ENCODE data around the gene CAPN6.

- TF ChIP-seq SP1 (IDR thresholded peaks at IDR 0.05) = no peak
- TF ChIP-seq, protein P1, sequence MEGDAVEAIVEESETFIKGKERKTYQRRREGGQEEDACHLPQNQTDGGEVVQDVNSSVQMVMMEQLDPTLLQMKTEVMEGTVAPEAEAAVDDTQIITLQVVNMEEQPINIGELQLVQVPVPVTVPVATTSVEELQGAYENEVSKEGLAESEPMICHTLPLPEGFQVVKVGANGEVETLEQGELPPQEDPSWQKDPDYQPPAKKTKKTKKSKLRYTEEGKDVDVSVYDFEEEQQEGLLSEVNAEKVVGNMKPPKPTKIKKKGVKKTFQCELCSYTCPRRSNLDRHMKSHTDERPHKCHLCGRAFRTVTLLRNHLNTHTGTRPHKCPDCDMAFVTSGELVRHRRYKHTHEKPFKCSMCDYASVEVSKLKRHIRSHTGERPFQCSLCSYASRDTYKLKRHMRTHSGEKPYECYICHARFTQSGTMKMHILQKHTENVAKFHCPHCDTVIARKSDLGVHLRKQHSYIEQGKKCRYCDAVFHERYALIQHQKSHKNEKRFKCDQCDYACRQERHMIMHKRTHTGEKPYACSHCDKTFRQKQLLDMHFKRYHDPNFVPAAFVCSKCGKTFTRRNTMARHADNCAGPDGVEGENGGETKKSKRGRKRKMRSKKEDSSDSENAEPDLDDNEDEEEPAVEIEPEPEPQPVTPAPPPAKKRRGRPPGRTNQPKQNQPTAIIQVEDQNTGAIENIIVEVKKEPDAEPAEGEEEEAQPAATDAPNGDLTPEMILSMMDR (IDR thresholded peaks at IDR 0.05; ENCODE audit: low read depth, low read length, missing input control) = peak; percentile 48
- TF ChIP-seq, protein P2, sequence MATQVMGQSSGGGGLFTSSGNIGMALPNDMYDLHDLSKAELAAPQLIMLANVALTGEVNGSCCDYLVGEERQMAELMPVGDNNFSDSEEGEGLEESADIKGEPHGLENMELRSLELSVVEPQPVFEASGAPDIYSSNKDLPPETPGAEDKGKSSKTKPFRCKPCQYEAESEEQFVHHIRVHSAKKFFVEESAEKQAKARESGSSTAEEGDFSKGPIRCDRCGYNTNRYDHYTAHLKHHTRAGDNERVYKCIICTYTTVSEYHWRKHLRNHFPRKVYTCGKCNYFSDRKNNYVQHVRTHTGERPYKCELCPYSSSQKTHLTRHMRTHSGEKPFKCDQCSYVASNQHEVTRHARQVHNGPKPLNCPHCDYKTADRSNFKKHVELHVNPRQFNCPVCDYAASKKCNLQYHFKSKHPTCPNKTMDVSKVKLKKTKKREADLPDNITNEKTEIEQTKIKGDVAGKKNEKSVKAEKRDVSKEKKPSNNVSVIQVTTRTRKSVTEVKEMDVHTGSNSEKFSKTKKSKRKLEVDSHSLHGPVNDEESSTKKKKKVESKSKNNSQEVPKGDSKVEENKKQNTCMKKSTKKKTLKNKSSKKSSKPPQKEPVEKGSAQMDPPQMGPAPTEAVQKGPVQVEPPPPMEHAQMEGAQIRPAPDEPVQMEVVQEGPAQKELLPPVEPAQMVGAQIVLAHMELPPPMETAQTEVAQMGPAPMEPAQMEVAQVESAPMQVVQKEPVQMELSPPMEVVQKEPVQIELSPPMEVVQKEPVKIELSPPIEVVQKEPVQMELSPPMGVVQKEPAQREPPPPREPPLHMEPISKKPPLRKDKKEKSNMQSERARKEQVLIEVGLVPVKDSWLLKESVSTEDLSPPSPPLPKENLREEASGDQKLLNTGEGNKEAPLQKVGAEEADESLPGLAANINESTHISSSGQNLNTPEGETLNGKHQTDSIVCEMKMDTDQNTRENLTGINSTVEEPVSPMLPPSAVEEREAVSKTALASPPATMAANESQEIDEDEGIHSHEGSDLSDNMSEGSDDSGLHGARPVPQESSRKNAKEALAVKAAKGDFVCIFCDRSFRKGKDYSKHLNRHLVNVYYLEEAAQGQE (IDR thresholded peaks at IDR 0.05) = no peak
- TF ChIP-seq EGR1 (IDR thresholded peaks at IDR 0.05; ENCODE audit: low read depth in 2 of 2) = no peak
- TF ChIP-seq YY1 (IDR thresholded peaks at IDR 0.05) = no peak
- peak; percentile 74 to 86 for TF ChIP-seq RAD21 (IDR thresholded peaks at IDR 0.05)
- no peak for TF ChIP-seq TAF1 (conservative IDR thresholded peaks at IDR 0.05)
- TF ChIP-seq, protein P3, sequence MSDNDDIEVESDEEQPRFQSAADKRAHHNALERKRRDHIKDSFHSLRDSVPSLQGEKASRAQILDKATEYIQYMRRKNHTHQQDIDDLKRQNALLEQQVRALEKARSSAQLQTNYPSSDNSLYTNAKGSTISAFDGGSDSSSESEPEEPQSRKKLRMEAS (IDR thresholded peaks at IDR 0.05) = no peak
- TF ChIP-seq ATF3 (IDR thresholded peaks at IDR 0.05) = no peak
- TF ChIP-seq NR2F2 (IDR thresholded peaks at IDR 0.05) = no peak
Measured at GRCh38 chrX:111244235-111244750, 26.0 kb downstream of the CAPN6 start.

Measured in liver (tissue), 3 donors.